Mesothelial cell of epicardium (in vitro differentiated cells): ENCODE results near the gene SLC2A4RG. TPM values are rescaled to one million over a fixed set of nuclear protein-coding genes. Genes with fewer than 3 reads are reported as not detected.
A peak's percentile ranks its signal among the peaks of the same experiment; 100 is the strongest.

Experiments used
- DNase-seq, 2 experiments: peaks; one replicate each; pipeline ENCODE4 v3.0.0; 2021; ENCODE audit warnings: low spot score in 2 of 2; ENCODE audit not compliant: unreplicated experiment in 2 of 2
- H3K27ac Mint-ChIP-seq: 2 replicates; pipeline ENCODE4 v1.8.0; 2021; ENCODE audit warnings: mixed read lengths
- H3K27me3 Mint-ChIP-seq: 2 replicates; pipeline ENCODE4 v1.8.0; 2021; ENCODE audit warnings: low read depth, mixed read lengths
- H3K36me3 Mint-ChIP-seq: 2 replicates; pipeline ENCODE4 v1.8.0; 2021; ENCODE audit warnings: mixed read lengths
- H3K4me1 Mint-ChIP-seq: 2 replicates; pipeline ENCODE4 v1.8.0; 2021; ENCODE audit warnings: mixed read lengths
- H3K4me3 Mint-ChIP-seq: 2 replicates; pipeline ENCODE4 v1.8.0; 2021; ENCODE audit warnings: mild to moderate bottlenecking, moderate library complexity, mixed read lengths
- H3K9me3 Mint-ChIP-seq: 2 replicates; pipeline ENCODE4 v1.8.0; 2021; ENCODE audit warnings: mixed read lengths
- total RNA-seq: library from RNA; stranded (reverse); gene quantifications from 3 replicates; pipeline ENCODE4 v1.2.1, GENCODE V29; 2021
- TF ChIP-seq, protein P1 (sequence below): fragments of 200-600 bp; sonication (generic); IDR thresholded peaks from one replicate; pipeline ENCODE4 v1.5.0; 2021; ENCODE audit warnings: antibody characterized with exemption; ENCODE audit not compliant: unreplicated experiment

Gene SLC2A4RG
- total RNA-seq, 1 donor from 2014 or later: 122 TPM

DNA sequence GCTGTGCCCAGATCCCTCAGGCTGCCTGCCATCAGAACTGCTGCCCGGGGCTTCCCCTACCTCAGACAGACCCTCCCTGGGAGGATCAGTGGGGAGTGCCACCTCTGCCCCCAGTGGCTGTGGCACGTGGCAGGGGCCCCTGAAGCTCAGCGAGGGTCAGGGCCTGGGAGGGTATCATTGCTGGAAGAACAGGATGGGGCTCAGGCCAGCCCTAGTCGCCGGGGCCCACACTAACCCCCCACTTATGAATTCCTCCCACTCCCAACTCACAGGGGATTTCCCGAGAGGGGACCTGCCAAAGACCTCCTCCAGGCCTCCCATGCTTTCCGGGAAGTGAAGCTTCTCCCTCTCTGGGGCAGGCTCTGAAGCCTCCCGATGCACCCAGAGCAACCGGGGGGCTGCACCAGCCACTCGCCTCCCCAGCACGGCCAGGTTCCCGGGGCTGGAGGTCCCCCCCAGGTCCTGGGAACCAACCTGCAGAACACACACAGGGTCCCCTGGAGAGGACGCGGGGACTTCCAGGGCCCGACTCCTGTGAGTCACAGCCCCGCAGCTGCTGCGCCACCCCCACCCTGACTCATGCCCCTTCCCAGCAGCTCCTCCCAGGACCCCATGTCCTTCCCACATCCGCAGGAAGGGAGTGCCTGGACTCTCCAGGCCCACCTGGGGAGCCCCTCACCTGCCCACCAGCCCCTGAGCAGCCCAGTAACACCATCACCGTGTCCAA lies 40.7 kb upstream of the SLC2A4RG start:
- DNase-seq: no peak
- no peak overlapping the region for H3K27ac Mint-ChIP-seq
- TF ChIP-seq, protein P1, sequence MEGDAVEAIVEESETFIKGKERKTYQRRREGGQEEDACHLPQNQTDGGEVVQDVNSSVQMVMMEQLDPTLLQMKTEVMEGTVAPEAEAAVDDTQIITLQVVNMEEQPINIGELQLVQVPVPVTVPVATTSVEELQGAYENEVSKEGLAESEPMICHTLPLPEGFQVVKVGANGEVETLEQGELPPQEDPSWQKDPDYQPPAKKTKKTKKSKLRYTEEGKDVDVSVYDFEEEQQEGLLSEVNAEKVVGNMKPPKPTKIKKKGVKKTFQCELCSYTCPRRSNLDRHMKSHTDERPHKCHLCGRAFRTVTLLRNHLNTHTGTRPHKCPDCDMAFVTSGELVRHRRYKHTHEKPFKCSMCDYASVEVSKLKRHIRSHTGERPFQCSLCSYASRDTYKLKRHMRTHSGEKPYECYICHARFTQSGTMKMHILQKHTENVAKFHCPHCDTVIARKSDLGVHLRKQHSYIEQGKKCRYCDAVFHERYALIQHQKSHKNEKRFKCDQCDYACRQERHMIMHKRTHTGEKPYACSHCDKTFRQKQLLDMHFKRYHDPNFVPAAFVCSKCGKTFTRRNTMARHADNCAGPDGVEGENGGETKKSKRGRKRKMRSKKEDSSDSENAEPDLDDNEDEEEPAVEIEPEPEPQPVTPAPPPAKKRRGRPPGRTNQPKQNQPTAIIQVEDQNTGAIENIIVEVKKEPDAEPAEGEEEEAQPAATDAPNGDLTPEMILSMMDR: no peak
- H3K9me3 Mint-ChIP-seq: no peaks in the 10 kb centered on the region
- no peaks in the 10 kb centered on the region for H3K36me3 Mint-ChIP-seq
- H3K4me1 Mint-ChIP-seq: no peaks in the 10 kb centered on the region
- no peaks in the 10 kb centered on the region for H3K27me3 Mint-ChIP-seq
- H3K4me3 Mint-ChIP-seq: no peak overlapping the region

DNA sequence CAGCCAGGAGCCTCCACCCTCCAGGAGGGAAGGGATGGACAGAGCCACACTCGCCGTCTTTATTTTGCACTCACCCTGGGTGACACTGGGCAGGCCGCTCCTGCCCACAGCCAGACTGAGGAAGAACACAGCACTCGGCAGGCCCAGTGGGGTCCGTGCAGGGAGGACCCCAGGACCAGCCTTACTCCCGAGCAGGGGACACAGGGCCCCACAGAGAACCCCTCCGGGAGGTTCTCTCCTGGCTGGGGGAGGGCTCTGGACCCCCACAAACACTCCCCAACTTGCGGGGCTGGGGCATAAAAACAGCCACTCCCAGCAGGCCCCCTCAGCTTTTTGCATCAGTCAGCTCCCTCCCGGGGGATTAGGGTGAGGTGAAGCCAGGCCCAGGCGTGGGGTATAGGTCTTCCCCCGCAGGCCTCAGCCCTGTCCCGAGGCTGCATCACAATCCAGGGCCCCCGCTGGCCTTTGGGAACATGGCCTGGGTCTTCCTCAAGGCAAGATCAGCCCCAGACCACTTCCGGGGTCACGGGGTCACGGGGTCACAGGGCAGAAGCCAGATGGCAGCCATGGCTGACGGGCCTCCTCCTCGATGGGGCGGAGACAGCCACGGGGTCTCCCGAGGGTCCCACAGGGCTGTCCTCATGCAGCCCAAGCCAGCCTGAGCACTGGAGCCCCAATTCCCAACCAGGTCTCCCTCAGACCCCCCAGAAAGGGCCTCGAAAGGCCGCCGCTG lies 39.9 kb upstream of the SLC2A4RG start:
- H3K36me3 Mint-ChIP-seq: peaks cover under 1% of the 10 kb centered on the region
- no peaks in the 10 kb centered on the region for H3K9me3 Mint-ChIP-seq
- no peak for DNase-seq
- no peak overlapping the region for H3K4me3 Mint-ChIP-seq
- no peak overlapping the region for H3K27ac Mint-ChIP-seq
- H3K4me1 Mint-ChIP-seq: no peaks in the 10 kb centered on the region
- TF ChIP-seq, protein P1: no peak
- no peaks in the 10 kb centered on the region for H3K27me3 Mint-ChIP-seq

DNA sequence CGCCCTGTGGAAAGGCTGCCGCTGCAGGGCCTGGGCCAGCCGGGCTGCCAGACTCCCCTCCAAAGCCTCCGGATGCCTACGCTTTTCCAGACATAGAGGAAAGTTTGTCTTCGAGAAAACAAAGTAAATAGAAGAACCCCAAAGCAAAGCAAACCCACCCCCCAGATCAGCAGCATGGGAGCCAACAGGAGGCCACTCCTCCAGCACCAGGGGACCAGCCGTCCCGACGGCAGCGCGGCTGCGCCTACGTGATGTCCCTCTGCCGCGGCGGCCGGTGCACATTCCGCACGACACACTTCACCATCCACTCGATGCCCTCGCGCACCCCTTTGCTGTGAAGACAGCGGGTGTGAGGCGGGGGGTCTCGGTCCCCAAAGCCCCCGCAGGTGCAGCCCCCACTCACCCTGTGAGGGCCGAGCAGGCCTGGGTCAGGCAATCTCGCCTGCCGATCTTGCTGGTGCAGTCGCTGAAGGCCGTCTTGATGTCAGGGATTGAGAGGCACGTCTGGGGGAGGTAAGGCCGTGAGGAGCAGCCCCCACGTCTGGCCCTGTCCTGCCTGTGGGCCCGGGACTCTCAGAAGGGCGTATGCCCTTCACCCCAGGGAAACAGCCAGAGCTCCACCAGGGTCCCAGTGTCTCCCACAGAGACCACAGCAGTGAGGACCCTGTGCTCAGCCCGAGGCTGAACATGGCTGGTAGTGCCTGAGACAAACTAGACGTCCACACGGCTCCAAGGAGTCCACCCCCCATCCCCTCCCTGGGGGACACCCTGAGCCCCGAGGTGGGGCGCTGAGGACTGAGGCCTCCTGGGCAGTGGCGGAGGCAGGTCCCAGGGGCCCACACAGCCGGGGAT lies 39.2 kb upstream of the SLC2A4RG start:
- H3K27me3 Mint-ChIP-seq: no peaks in the 10 kb centered on the region
- H3K9me3 Mint-ChIP-seq: no peaks in the 10 kb centered on the region
- no peaks in the 10 kb centered on the region for H3K4me1 Mint-ChIP-seq
- H3K4me3 Mint-ChIP-seq: no peak overlapping the region
- H3K36me3 Mint-ChIP-seq: peaks cover 6% of the 10 kb centered on the region
- H3K27ac Mint-ChIP-seq: no peak overlapping the region
- TF ChIP-seq, protein P1: no peak
- no peak for DNase-seq

DNA sequence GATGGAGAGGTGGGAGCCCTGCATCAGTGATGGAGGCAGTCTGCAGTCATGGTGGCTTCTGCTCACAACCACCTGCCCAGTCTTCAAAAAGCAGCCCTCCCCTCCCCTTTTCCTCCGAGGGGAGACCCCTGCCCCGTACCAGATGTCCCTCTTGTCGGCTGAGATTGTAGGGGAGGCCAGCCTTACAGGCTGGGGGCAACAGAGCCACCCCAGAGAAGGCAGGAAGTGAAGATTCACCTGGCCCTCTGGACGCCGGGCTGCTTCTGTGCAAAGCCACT lies 38.6 kb upstream of the SLC2A4RG start:
- TF ChIP-seq, protein P1: no peak
- H3K27ac Mint-ChIP-seq: no peak overlapping the region
- H3K9me3 Mint-ChIP-seq: no peaks in the 10 kb centered on the region
- H3K36me3 Mint-ChIP-seq: peaks cover 6% of the 10 kb centered on the region
- DNase-seq: no peak
- H3K4me1 Mint-ChIP-seq: no peaks in the 10 kb centered on the region
- H3K4me3 Mint-ChIP-seq: no peak overlapping the region
- H3K27me3 Mint-ChIP-seq: no peaks in the 10 kb centered on the region

DNA sequence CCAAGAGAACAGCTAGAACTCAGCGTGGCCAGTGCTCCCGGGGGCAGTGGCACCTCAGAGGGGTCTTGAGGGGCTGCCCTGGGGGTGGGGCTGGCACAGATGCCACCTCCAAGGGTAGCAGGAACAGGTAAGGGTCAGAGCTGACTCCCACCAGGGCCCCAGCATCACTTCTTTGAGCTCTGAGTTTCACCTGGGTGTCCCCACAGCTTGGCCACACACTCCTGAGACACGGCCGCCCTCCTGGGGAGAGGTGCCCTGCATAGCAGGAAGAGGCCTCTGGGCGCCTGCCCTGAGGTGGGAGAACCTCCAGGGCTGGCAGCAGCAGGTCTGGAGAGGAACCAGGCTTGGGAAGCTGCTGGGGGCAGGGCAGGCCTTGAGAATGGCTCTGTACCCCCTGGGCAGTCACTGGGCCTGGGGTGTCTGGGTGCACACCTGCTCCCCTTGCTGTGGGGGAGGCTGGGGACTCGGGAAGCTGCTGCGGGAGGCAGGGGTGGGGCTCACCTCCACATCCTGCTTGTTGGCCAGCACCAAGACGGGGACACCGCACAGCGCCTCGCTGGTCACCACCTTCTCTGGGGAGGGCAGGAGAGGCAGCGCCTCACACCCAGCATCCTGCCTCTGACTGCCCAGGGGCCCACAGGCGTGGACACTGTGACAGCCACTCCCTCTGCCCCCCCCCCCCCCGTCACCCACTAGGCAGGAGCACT lies 38.1 kb upstream of the SLC2A4RG start:
- peak in 1 of 2 experiments; percentile 19 for DNase-seq
- Mint-ChIP-seq H3K27ac (no peak overlapping the region), H3K36me3 (peaks cover 6% of the 10 kb centered on the region), H3K4me1 (peaks cover under 1% of the 10 kb centered on the region), H3K27me3 (no peaks in the 10 kb centered on the region), H3K4me3 (no peak overlapping the region), H3K9me3 (no peaks in the 10 kb centered on the region)
- TF ChIP-seq, protein P1: no peak
